HTR-8/SVneo (cell line): ENCODE results near the gene UBE2A.

Experiments
- DNase-seq: peaks from one replicate; pipeline ENCODE4 v3.0.0; 2011; ENCODE audit warnings: low spot score, mixed read lengths; ENCODE audit not compliant: insufficient read length
- FAIRE-seq: peaks from 2 replicates; lab custom pipeline; 2011; peaks lifted over from hg19 to GRCh38; lab: Jason Lieb, UNC

Gene UBE2A

GRCh38 chrX:119606280-119607017 is 32.1 kb downstream of the UBE2A start, which contains the start of gene NKRF:
Gene NKRF (minus strand): TSS chrX:119606424.
- peak; percentile 60 for DNase-seq
- no peak for FAIRE-seq

DNA sequence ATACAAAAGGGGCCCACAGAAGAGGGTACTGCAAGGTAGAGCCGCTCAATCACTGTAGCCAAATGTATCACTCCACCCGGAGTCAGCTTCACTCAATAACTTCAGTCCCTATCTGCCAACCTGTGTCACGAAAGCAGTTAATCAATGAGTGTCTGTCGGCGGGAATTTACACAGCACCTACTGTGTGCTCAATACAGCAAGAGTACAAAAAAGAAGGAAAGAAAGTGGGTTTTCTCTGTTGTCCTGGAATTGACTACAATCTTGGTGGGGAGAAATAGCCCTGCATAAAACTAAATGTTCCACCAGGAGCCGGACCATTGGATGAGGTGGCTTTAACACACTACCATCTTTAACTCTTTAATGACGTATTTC is 32.6 kb downstream of the UBE2A start:
- no peak for FAIRE-seq
- no peak for DNase-seq

GRCh38 chrX:119614776-119615175 is 40.4 kb downstream of the UBE2A start:
- no peak for FAIRE-seq

DNA sequence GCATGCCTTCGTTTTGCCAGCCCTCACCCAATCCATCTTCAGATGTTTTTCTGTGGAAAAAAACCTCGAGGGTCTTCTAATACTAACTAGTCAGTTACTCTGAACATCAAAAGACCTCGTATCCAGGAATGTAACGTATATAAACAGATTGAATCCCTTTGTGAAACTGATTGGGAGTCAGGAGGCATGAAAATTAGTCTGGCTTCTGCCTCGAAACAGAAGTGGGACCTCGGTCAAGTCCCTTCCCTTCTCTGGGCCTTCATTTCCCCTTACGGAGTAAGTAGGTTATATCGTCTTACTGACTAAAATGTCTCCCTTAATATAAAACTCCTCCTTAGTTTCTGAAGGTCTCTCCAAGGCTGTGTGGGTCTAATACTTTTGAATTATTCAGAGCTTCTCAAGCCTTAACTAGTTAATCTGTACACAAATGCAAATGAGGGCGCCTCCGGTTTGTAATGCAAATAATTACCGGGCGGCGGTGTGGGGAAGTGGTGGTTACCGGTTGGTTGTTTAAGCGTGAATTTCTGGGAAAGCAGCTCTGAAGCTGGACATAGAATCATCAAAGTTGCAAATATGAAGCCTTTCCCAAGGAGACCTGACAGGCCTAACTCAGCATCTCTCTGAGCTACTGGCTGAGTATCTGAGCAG is 43.3 kb downstream of the UBE2A start:
- no peak for FAIRE-seq
- DNase-seq: no peak

More at GRCh38 chrX:119614776-119615175, 40.4 kb downstream of the UBE2A start:
- no peak for DNase-seq

DNA sequence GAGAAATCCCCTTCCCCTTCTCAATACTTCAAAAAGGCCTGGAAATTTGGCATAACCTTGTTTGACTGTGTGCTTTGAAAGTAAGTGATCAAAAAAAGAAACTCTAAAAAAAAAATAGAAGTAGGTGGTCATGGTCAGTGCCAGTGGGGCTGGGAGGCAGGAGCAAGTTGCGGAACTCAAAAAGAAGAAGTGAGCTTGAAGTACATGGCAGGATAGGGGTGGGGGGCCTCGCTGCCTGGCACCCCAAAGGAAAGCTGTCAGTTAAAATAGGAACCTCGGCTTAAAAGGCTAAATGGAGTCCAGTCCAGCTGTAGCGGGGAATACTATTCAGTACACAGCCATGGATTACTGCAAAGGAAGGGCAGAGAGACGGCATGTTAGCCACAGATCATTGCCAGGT is 44.1 kb downstream of the UBE2A start:
- FAIRE-seq (no peak), DNase-seq (no peak)

- FAIRE-seq (no peak), DNase-seq (no peak)
These were observed 48.2 kb downstream of the UBE2A start for GRCh38 chrX:119622356-119623232.

DNA sequence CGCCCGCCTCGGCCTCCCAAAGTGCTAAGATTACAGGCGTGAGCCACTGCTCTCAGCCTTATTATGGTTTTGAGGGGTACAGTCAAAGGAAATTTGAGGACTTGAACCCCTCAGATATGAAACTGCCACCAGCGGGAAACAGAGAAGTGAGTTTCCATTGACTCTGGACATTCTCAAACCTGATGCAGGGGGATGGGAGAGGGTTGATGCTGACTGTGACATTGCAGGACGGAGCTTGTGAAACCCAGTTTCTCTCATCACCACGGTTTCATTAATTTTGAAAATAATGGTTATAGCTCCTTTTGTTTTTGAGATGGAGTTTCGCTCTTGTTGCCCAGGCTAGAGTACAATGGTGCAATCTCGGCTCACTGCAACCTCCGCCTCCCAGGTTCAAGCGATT is 50.1 kb downstream of the UBE2A start:
- DNase-seq: no peak
- FAIRE-seq: no peak

- FAIRE-seq (no peak), DNase-seq (no peak)
These were observed 50.7 kb downstream of the UBE2A start for GRCh38 chrX:119624951-119625668.

GRCh38 chrX:119625843-119626242 is 51.5 kb downstream of the UBE2A start:
- DNase-seq (no peak), FAIRE-seq (no peak)
